HG03039 (cell line): ENCODE data around the gene DDX56.
"Not testable (repeated sequence)": the region's sequence is repeated elsewhere in the genome, so short reads cannot be mapped to it uniquely, and the experiment has no call there.

ENCODE experiments used
- ATAC-seq: cut with Tn5 transposase; IDR thresholded peaks from one replicate; pipeline ENCODE4 v1.9.1; 2021; ENCODE audit warnings: mild to moderate bottlenecking, moderate library complexity; ENCODE audit not compliant: unreplicated experiment

DDX56 gene

GRCh38 chr7:44565097-44565794 is 8.5 kb downstream of the DDX56 start:
- peak; percentile 60 for ATAC-seq

- no peak for ATAC-seq
These were observed 9.1 kb downstream of the DDX56 start for GRCh38 chr7:44564606-44565005.

- ATAC-seq: no peak
These were observed 10.5 kb downstream of the DDX56 start for GRCh38 chr7:44563171-44563679.

- ATAC-seq: not testable (repeated sequence)
These were observed 11.1 kb downstream of the DDX56 start for GRCh38 chr7:44562622-44562962.

- ATAC-seq: no peak
These were observed 11.6 kb downstream of the DDX56 start for GRCh38 chr7:44561962-44562621.

- no peak for ATAC-seq
These were observed 12.2 kb downstream of the DDX56 start for GRCh38 chr7:44561481-44561880.

GRCh38 chr7:44559485-44559884 is 14.2 kb downstream of the DDX56 start:
- ATAC-seq: no peak

GRCh38 chr7:44557485-44557884 is 16.2 kb downstream of the DDX56 start:
- no peak for ATAC-seq

GRCh38 chr7:44555350-44555749 is 18.4 kb downstream of the DDX56 start:
- no peak for ATAC-seq

GRCh38 chr7:44552473-44553005 is 21.2 kb downstream of the DDX56 start:
- ATAC-seq: not testable (repeated sequence)

GRCh38 chr7:44549457-44549856 is 24.3 kb downstream of the DDX56 start:
- ATAC-seq: no peak

- no peak for ATAC-seq
These were observed 24.8 kb downstream of the DDX56 start for GRCh38 chr7:44548893-44549292.

GRCh38 chr7:44547536-44548231 is 26.0 kb downstream of the DDX56 start:
- no peak for ATAC-seq

- no peak for ATAC-seq
These were observed 31.7 kb downstream of the DDX56 start for GRCh38 chr7:44541876-44542610.

GRCh38 chr7:44541028-44541869 is 32.5 kb downstream of the DDX56 start, which contains the start of gene NPC1L1:
NPC1L1 (minus strand) TSS chr7:44541330; CDS start chr7:44541259, 71 bp downstream.
- ATAC-seq: no peak

GRCh38 chr7:44540592-44541027 is 33.1 kb downstream of the DDX56 start:
- ATAC-seq: no peak

GRCh38 chr7:44539669-44540506 is 33.8 kb downstream of the DDX56 start:
- ATAC-seq: no peak

- ATAC-seq: no peak
These were observed 34.7 kb downstream of the DDX56 start for GRCh38 chr7:44538798-44539668.
